H1 (cell line): ENCODE data around the gene FOXI2. TPM values are rescaled to one million over a fixed set of nuclear protein-coding genes. Genes with fewer than 3 reads are reported as not detected.

ENCODE experiments used
- CTCF ChIA-PET: fragments of 300-600 bp; sonication (Branson Sonifier 250); formaldehyde crosslinking; loops from one replicate; lab custom pipeline; 2021; ENCODE audit not compliant: partially characterized antibody; lab: Charles Lee
- POLR2A ChIA-PET: fragments of 300-600 bp; sonication (Branson Sonifier 250); formaldehyde crosslinking; loops from one replicate; lab custom pipeline; 2021; ENCODE audit warnings: inconsistent platforms; ENCODE audit not compliant: partially characterized antibody; lab: Charles Lee
- DNase-seq, 2 experiments: peaks; one replicate each; pipeline versions ENCODE4 v3.0.0 to v3.0.0-alpha.2; 2010 to 2022; ENCODE audit warnings: low spot score in 2 of 2, low read depth in 1 of 2, mixed read lengths in 1 of 2
- FAIRE-seq: peaks from 2 replicates; lab custom pipeline; 2011; peaks lifted over from hg19 to GRCh38; lab: Jason Lieb, UNC
- H2AFZ ChIP-seq: 2 replicates; pipeline ENCODE4 v1.8.1; 2012; ENCODE audit warnings: low read length, inconsistent platforms
- H2AK5ac ChIP-seq: 2 replicates; pipeline ENCODE4 v1.6.1; 2013; ENCODE audit warnings: low read depth, low read length
- H2BK120ac ChIP-seq: replicated peaks from 2 replicates; pipeline ENCODE3; 2013; ENCODE audit warnings: low read depth, low read length, inconsistent platforms
- H2BK12ac ChIP-seq: 2 replicates; pipeline ENCODE4 v1.6.1; 2013; ENCODE audit warnings: low read depth, low read length
- H2BK15ac ChIP-seq: 2 replicates; pipeline ENCODE4 v1.6.1; 2013; ENCODE audit warnings: low read length
- H2BK20ac ChIP-seq: 2 replicates; pipeline ENCODE4 v1.6.1; 2013; ENCODE audit warnings: low read length
- H2BK5ac ChIP-seq: 2 replicates; pipeline ENCODE4 v1.6.1; 2013; ENCODE audit warnings: low read depth, low read length
- H3K14ac ChIP-seq: 2 replicates; pipeline ENCODE4 v1.6.1; 2013; ENCODE audit warnings: inconsistent platforms; ENCODE audit not compliant: insufficient read length
- H3K18ac ChIP-seq: 2 replicates; pipeline ENCODE4 v1.6.1; 2013; ENCODE audit warnings: low read length; ENCODE audit errors: extremely low read depth
- H3K23ac ChIP-seq: 2 replicates; pipeline ENCODE4 v1.6.1; 2013; ENCODE audit warnings: inconsistent platforms; ENCODE audit not compliant: insufficient read length
- H3K23me2 ChIP-seq: 2 replicates; pipeline ENCODE4 v1.6.1; 2013; ENCODE audit warnings: low read depth, low read length
- H3K27ac ChIP-seq: 2 replicates; pipeline ENCODE4 v1.6.1; 2011; ENCODE audit warnings: low read depth, low read length, inconsistent platforms
- H3K27me3 ChIP-seq, 4 experiments: replicated peaks in 1 of 4; 1 replicate in 1 of 4; 2 replicates in 3 of 4; pipeline versions ENCODE4 v1.6.1 to v1.8.1; 2011 to 2013; ENCODE audit warnings: low read length in 3 of 4, mild to moderate bottlenecking in 3 of 4, inconsistent platforms in 2 of 4, mixed read lengths in 2 of 4, moderate library complexity in 1 of 4; ENCODE audit not compliant: control insufficient read depth in 3 of 4, insufficient read depth in 3 of 4; ENCODE audit errors: extremely low read depth in 1 of 4
- H3K36me3 ChIP-seq, 4 experiments: 2 replicates each; pipeline versions ENCODE4 v1.6.1 to v1.8.1; 2011 to 2013; ENCODE audit warnings: mild to moderate bottlenecking in 4 of 4, low read length in 3 of 4, moderate library complexity in 2 of 4, control low read depth in 1 of 4, inconsistent platforms in 1 of 4; ENCODE audit not compliant: insufficient read depth in 4 of 4, control insufficient read depth in 2 of 4
- H3K4ac ChIP-seq: replicated peaks from 2 replicates; pipeline ENCODE3; 2013; ENCODE audit warnings: low read length, low read depth, mixed read lengths, inconsistent platforms; ENCODE audit not compliant: insufficient read length
- H3K4me1 ChIP-seq, 4 experiments: replicated peaks in 1 of 4; 1 replicate in 1 of 4; 2 replicates in 3 of 4; pipeline versions ENCODE4 v1.6.1 to v1.8.1; 2011 to 2013; ENCODE audit warnings: low read length in 3 of 4, inconsistent platforms in 2 of 4, mixed read lengths in 1 of 4; ENCODE audit not compliant: insufficient read depth in 4 of 4, control insufficient read depth in 3 of 4
- H3K4me2 ChIP-seq, 2 experiments: 2 replicates each; pipeline versions ENCODE4 v1.6.1 to v1.8.1; 2011 to 2013; ENCODE audit warnings: low read depth in 2 of 2, low read length in 2 of 2, control low read depth in 1 of 2, inconsistent platforms in 1 of 2, mild to moderate bottlenecking in 1 of 2; ENCODE audit not compliant: insufficient read depth in 1 of 2
- H3K4me3 ChIP-seq, 4 experiments: fragments of 200-600, 300-600 bp in 1 of 4; sonication (generic), shearing (Covaris generic), sonication (Bioruptor Twin) in 1 of 4; 2 replicates each; pipeline versions ENCODE4 v1.5.1 to v1.8.1; 2011 to 2016; ENCODE audit warnings: low read length in 4 of 4, low read depth in 3 of 4, control low read depth in 2 of 4, inconsistent platforms in 2 of 4, mild to moderate bottlenecking in 2 of 4, mixed read lengths in 1 of 4, moderate library complexity in 1 of 4; ENCODE audit not compliant: insufficient read depth in 2 of 4; ENCODE audit errors: extremely low read depth in 1 of 4
- H3K56ac ChIP-seq: replicated peaks from 2 replicates; pipeline ENCODE3; 2013; ENCODE audit warnings: low read depth, mild to moderate bottlenecking, mixed read lengths, low read length, inconsistent platforms; ENCODE audit not compliant: insufficient read length
- H3K79me1 ChIP-seq: 2 replicates; pipeline ENCODE4 v1.6.1; 2013; ENCODE audit warnings: low read depth, low read length, control low read depth
- H3K79me2 ChIP-seq, 2 experiments: 2 replicates each; pipeline versions ENCODE4 v1.6.1 to v1.8.1; 2012 to 2013; ENCODE audit warnings: low read length in 2 of 2, mild to moderate bottlenecking in 2 of 2, inconsistent platforms in 1 of 2; ENCODE audit not compliant: insufficient read depth in 2 of 2, control insufficient read depth in 1 of 2
- H3K9ac ChIP-seq, 4 experiments: replicated peaks in 1 of 4; 1 replicate in 1 of 4; 2 replicates in 3 of 4; pipeline versions ENCODE4 v1.6.1 to v1.8.1; 2011 to 2013; ENCODE audit warnings: low read depth in 3 of 4, low read length in 3 of 4, control low read depth in 2 of 4, mild to moderate bottlenecking in 2 of 4, moderate library complexity in 2 of 4, inconsistent platforms in 1 of 4; ENCODE audit errors: extremely low read depth in 1 of 4
- H3K9me3 ChIP-seq, 2 experiments: 2 replicates each; pipeline versions ENCODE4 v1.6.1 to v1.8.1; 2012 to 2013; ENCODE audit warnings: mild to moderate bottlenecking in 2 of 2, moderate library complexity in 2 of 2, control low read depth in 1 of 2, inconsistent platforms in 1 of 2, low read depth in 1 of 2, low read length in 1 of 2, mixed read lengths in 1 of 2; ENCODE audit not compliant: insufficient read depth in 2 of 2
- H4K20me1 ChIP-seq, 2 experiments: replicated peaks in 1 of 2; 2 replicates each; pipeline versions ENCODE3 to v1.8.1; 2011 to 2013; ENCODE audit warnings: inconsistent platforms in 2 of 2, low read length in 2 of 2, mild to moderate bottlenecking in 1 of 2; ENCODE audit not compliant: insufficient read depth in 2 of 2, control insufficient read depth in 1 of 2
- H4K5ac ChIP-seq: 2 replicates; pipeline ENCODE4 v1.6.1; 2013; ENCODE audit warnings: low read length, low read depth, mixed read lengths, inconsistent platforms; ENCODE audit not compliant: insufficient read length
- H4K8ac ChIP-seq: 2 replicates; pipeline ENCODE4 v1.8.0; 2013; ENCODE audit warnings: mild to moderate bottlenecking, moderate library complexity, low read length, inconsistent platforms; ENCODE audit not compliant: insufficient read depth; ENCODE audit errors: extremely low read depth
- H4K91ac ChIP-seq: replicated peaks from 2 replicates; pipeline ENCODE3; 2013; ENCODE audit warnings: low read length, mixed read lengths, inconsistent platforms; ENCODE audit not compliant: insufficient read length
- CBX8 ChIP-seq: fragments of 300-800, 300-1000 bp; sonication (generic); IDR thresholded peaks from 2 replicates; pipeline ENCODE4 v1.7.1; 2016; ENCODE audit warnings: low read depth, low read length, borderline replicate concordance
- CEBPB ChIP-seq: IDR thresholded peaks from 2 replicates; pipeline ENCODE4 v1.6.1; 2012; ENCODE audit warnings: low read depth, low read length
- E2F6 ChIP-seq: IDR thresholded peaks from 2 replicates; pipeline ENCODE4 v1.6.1; 2012; ENCODE audit warnings: inconsistent platforms
- POU5F1 ChIP-seq: IDR thresholded peaks from 2 replicates; pipeline ENCODE4 v1.6.1; 2011; ENCODE audit warnings: low read depth, mild to moderate bottlenecking, low read length, moderate library complexity
- RAD21 ChIP-seq, 2 experiments: IDR thresholded peaks in 1 of 2; conservative IDR thresholded peaks in 1 of 2; 2 replicates each; pipeline ENCODE4 v1.6.1; 2011; ENCODE audit warnings: low read depth in 2 of 2, low read length in 2 of 2, improper control_type of control experiment in 1 of 2, inconsistent platforms in 1 of 2, mild to moderate bottlenecking in 1 of 2, moderate library complexity in 1 of 2
- SRF ChIP-seq: IDR thresholded peaks from 2 replicates; pipeline ENCODE4 v1.6.1; 2011; ENCODE audit warnings: mild to moderate bottlenecking, low read depth, low read length, moderate library complexity
- ZNF274 ChIP-seq: IDR thresholded peaks from 2 replicates; pipeline ENCODE4 v1.7.0; 2012; ENCODE audit warnings: low read length, borderline replicate concordance; ENCODE audit errors: extremely low read depth
- WGBS, 2 experiments: shearing (Covaris generic) in 1 of 2; methylation state at CpG; one replicate each; pipeline versions ENCODE4 v1.1.6 to v1.1.7; 2013 to 2015; ENCODE audit warnings: low lambda C conversion rate in 2 of 2, mixed read lengths in 2 of 2, inconsistent platforms in 1 of 2, low coverage in 1 of 2, missing lambda C conversion rate in 1 of 2; ENCODE audit not compliant: insufficient replicate concordance in 2 of 2, insufficient coverage in 1 of 2, insufficient read length in 1 of 2; ENCODE audit errors: extremely low coverage in 1 of 2, missing lambda C conversion rate in 1 of 2; 5-methylcytosine and 5-hydroxymethylcytosine counted together
- polyA plus RNA-seq, 7 experiments: library from polyadenylated mRNA; depleted of rRNA in 3 of 7; stranded (reverse) in 5 of 7; unstranded in 2 of 7; fragments of >200 nt in 5 of 7; fragments of 200-250 nt in 2 of 7; gene quantifications; 1 replicate in 5 of 7; 2 replicates in 1 of 7; 4 replicates in 1 of 7; pipeline versions ENCODE4 v1.2.1 to v1.2.3, GENCODE V29; 2011 to 2013; ENCODE audit warnings: missing spikeins in 2 of 7, mixed read lengths in 2 of 7
- total RNA-seq: library from RNA; stranded (reverse); fragmentation: NEBNext Ultra II Directional; extraction: Animal tissue kit (Norgen Biotek cat#: 25700); gene quantifications from 2 replicates; pipeline ENCODE4 v1.2.1, GENCODE V29; 2021
- TF ChIP-seq, protein P1 (sequence below): IDR thresholded peaks from 2 replicates; pipeline ENCODE4 v1.6.1; 2012; ENCODE audit warnings: low read length, inconsistent platforms
- TF ChIP-seq, protein P2 (sequence below), 3 experiments: IDR thresholded peaks; 1 replicate in 2 of 3; 2 replicates in 1 of 3; pipeline versions ENCODE4 v1.5.1 to v1.6.1; 2011; ENCODE audit warnings: low read length in 3 of 3, mild to moderate bottlenecking in 3 of 3, inconsistent platforms in 2 of 3, low read depth in 1 of 3, moderate library complexity in 1 of 3; ENCODE audit not compliant: insufficient read depth in 1 of 3; ENCODE audit errors: control extremely low read depth in 1 of 3

The FOXI2 gene
- total and polyA plus RNA-seq, 2 of the 8 experiments (the other 6 are each of a cell fraction or from before 2014, with no cell fraction given) = 1.0 TPM

DNA sequence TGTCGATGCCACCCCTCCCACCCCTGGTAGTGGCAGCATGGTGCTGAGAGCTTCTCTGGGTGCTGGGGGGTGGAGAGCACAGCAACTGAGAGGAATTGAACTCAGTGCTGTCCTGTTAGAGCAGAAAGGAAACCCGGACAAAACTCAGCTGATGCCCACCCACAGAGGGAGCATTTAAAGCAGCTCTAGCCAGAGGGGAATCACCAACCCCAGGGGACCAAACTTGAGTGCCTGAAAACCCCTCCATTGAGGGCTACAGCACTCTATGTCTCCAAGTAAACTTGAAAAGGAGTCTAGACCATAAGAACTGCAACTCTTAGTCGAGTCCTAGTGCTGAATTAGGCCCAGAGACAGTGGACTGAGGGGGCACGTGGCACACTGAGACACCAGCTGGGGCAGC is 16.8 kb upstream of the FOXI2 start:
- no peak overlapping the region for H3K9ac ChIP-seq
- no peak overlapping the region for H3K14ac ChIP-seq
- H2BK15ac ChIP-seq = no peak overlapping the region
- CTCF ChIA-PET = interaction anchor here (0.6 to 9.9 kb wide), 9 partner anchors 18 to 132 kb away, joined by 3 to 141 read pairs (median 4); no protein-coding TSS in a partner anchor
- H3K23ac ChIP-seq = no peak overlapping the region
- POLR2A ChIA-PET = no interaction called here
- H3K4me1 ChIP-seq = no peaks in the 10 kb centered on the region
- no peak overlapping the region for H3K4ac ChIP-seq
- H3K23me2 ChIP-seq = no peaks in the 10 kb centered on the region
- no peak overlapping the region; the same call in 1 of the 2 replicates for H2AK5ac ChIP-seq
- no peak overlapping the region for H3K4me2 ChIP-seq
- H3K79me2 ChIP-seq = no peaks in the 10 kb centered on the region
- no peak overlapping the region for H2BK20ac ChIP-seq
- H3K27ac ChIP-seq = no peak overlapping the region
- no peak for FAIRE-seq
- no peaks in the 10 kb centered on the region for H3K9me3 ChIP-seq
- H3K79me1 ChIP-seq = no peaks in the 10 kb centered on the region
- WGBS, 2 experiments = 78% methylated on average over 4 of the region's 4 CpGs; no CpG with 5 or more reads in 1 of the 2 experiments
- no peak overlapping the region for H3K4me3 ChIP-seq
- H3K27me3 ChIP-seq = no peaks in the 10 kb centered on the region
- H2AFZ ChIP-seq = no peak overlapping the region
- H3K18ac ChIP-seq = no peak overlapping the region
- H3K56ac ChIP-seq = no peak overlapping the region
- H4K20me1 ChIP-seq = no peaks in the 10 kb centered on the region
- H2BK5ac ChIP-seq = no peak overlapping the region
- H3K36me3 ChIP-seq = no peaks in the 10 kb centered on the region
- no peak overlapping the region for H4K91ac ChIP-seq
- H4K5ac ChIP-seq = no peak overlapping the region
- H2BK12ac ChIP-seq = no peak overlapping the region
- no peak overlapping the region for H4K8ac ChIP-seq
- DNase-seq = no peak
- no peak overlapping the region for H2BK120ac ChIP-seq
- no peak for TF ChIP-seq CEBPB
- TF ChIP-seq, protein P1, sequence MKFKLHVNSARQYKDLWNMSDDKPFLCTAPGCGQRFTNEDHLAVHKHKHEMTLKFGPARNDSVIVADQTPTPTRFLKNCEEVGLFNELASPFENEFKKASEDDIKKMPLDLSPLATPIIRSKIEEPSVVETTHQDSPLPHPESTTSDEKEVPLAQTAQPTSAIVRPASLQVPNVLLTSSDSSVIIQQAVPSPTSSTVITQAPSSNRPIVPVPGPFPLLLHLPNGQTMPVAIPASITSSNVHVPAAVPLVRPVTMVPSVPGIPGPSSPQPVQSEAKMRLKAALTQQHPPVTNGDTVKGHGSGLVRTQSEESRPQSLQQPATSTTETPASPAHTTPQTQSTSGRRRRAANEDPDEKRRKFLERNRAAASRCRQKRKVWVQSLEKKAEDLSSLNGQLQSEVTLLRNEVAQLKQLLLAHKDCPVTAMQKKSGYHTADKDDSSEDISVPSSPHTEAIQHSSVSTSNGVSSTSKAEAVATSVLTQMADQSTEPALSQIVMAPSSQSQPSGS = no peak
- no peak for TF ChIP-seq POU5F1
- TF ChIP-seq SRF = no peak
- TF ChIP-seq RAD21 (IDR thresholded peaks at IDR 0.05 in 1 of 2, conservative IDR thresholded peaks at IDR 0.05 in 1 of 2; ENCODE audit: low read depth in 2 of 2, low read length in 2 of 2) = no peak
- TF ChIP-seq ZNF274 = no peak
- TF ChIP-seq, protein P2, sequence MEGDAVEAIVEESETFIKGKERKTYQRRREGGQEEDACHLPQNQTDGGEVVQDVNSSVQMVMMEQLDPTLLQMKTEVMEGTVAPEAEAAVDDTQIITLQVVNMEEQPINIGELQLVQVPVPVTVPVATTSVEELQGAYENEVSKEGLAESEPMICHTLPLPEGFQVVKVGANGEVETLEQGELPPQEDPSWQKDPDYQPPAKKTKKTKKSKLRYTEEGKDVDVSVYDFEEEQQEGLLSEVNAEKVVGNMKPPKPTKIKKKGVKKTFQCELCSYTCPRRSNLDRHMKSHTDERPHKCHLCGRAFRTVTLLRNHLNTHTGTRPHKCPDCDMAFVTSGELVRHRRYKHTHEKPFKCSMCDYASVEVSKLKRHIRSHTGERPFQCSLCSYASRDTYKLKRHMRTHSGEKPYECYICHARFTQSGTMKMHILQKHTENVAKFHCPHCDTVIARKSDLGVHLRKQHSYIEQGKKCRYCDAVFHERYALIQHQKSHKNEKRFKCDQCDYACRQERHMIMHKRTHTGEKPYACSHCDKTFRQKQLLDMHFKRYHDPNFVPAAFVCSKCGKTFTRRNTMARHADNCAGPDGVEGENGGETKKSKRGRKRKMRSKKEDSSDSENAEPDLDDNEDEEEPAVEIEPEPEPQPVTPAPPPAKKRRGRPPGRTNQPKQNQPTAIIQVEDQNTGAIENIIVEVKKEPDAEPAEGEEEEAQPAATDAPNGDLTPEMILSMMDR (IDR thresholded peaks at IDR 0.05; ENCODE audit: control extremely low read depth in 1 of 3, insufficient read depth in 1 of 3, low read depth in 1 of 3, low read length in 3 of 3) = no peak
- TF ChIP-seq CBX8 = no peak
- no peak for TF ChIP-seq E2F6
